Panc1 (cell line): ENCODE data around the gene RIMS1.
"Not testable (repeated sequence)": the region's sequence is repeated elsewhere in the genome, so short reads cannot be mapped to it uniquely, and the experiment has no call there.

ENCODE experiments used
- CTCF ChIP-seq: fragments of 450-650 bp; IDR thresholded peaks from 2 replicates; pipeline ENCODE4 v1.5.1; 2017; ENCODE audit warnings: mild to moderate bottlenecking
- TCF7L2 ChIP-seq: IDR thresholded peaks from 2 replicates; pipeline ENCODE4 v1.6.1; 2011; ENCODE audit warnings: mild to moderate bottlenecking, low read depth, low read length, inconsistent platforms

- not testable (repeated sequence) for TF ChIP-seq TCF7L2, CTCF
These were observed 448.9 kb downstream of the RIMS1 start for GRCh38 chr6:72335203-72335602.
